ENCODE results near the gene ADIPOR1. TPM values are rescaled to one million over a fixed set of nuclear protein-coding genes. Genes with fewer than 3 reads are reported as not detected.

The ADIPOR1 gene
- total and polyA plus RNA-seq, 7 experiments from 2014 or later, result 51.9 to 93.8 (median 69.6) TPM

GRCh38 chr1:203000217-203000944 lies 42.3 kb upstream of the ADIPOR1 start:
- Histone ChIP-seq H3K9me3 (ENCODE audit: control insufficient read depth in 2 of 3, low read length in 3 of 3) (no peaks in the 10 kb centered on the region), H3K4me1 (ENCODE audit: control insufficient read depth in 2 of 2, insufficient read depth in 2 of 2, low read length in 2 of 2) (no peaks in the 10 kb centered on the region), H3K4me3 (ENCODE audit: low read length) (no peak overlapping the region), H3K27ac (ENCODE audit: low read depth, low read length) (no peak overlapping the region), H3K27me3 (ENCODE audit: control insufficient read depth in 2 of 2, insufficient read depth in 2 of 2, low read length in 2 of 2) (no peaks in the 10 kb centered on the region), H3K36me3 (ENCODE audit: control insufficient read depth in 2 of 3, insufficient read depth in 3 of 3, low read length in 3 of 3) (no peaks in the 10 kb centered on the region)
- Mint-ChIP-seq H3K27ac (no peak overlapping the region), H3K27me3 (peaks cover 13 to 30% (median 15%) of the 10 kb centered on the region in 5 donors), H3K36me3 (no peaks in the 10 kb centered on the region), H3K4me1 (peaks cover 4 to 12% (median 6%) of the 10 kb centered on the region in 7 donors), H3K4me3 (no peak overlapping the region), H3K9me3 (no peaks in the 10 kb centered on the region)
- ChIA-PET CTCF (interaction anchor here (1.1 to 2.0 kb wide), 6 partner anchors 9 to 248 kb away, joined by 3 to 10 read pairs (median 4); partner anchors contain the start of gene KLHL12), POLR2A (interaction anchor here (0.6 to 1.5 kb wide), 5 partner anchors 10 to 273 kb away, joined by 3 to 6 read pairs (median 3); partner anchors contain the start of gene KLHL12)
- ATAC-seq (no peak), DNase-seq (no peak)
- intact Hi-C loops (cut with micrococcal nuclease), result loop anchor here in 1 of 2 donors (10.0 kb wide), 1 partner anchor 836 kb away; the partner anchor contains the start of gene PTPN7

- peaks cover 24 to 40% (median 28%) of the 10 kb centered on the region in 5 donors for H3K27me3 Mint-ChIP-seq
- ChIA-PET POLR2A (interaction anchor here (0.7 to 1.5 kb wide), 4 partner anchors 31 to 74 kb away, joined by 3 to 6 read pairs (median 4); partner anchors contain the start of gene KLHL12), CTCF (interaction anchor here (0.7 to 2.0 kb wide), 7 partner anchors 18 to 1950 kb away, joined by 3 to 10 read pairs (median 4); partner anchors contain the start of gene KLHL12)
- no peaks in the 10 kb centered on the region for H3K36me3 Mint-ChIP-seq
- peak; percentile 18 to 74 (median 63) for DNase-seq
- no peaks in the 10 kb centered on the region for H3K9me3 Mint-ChIP-seq
- Histone ChIP-seq H3K4me1 (ENCODE audit: control insufficient read depth in 2 of 2, insufficient read depth in 2 of 2, low read length in 2 of 2) (no peaks in the 10 kb centered on the region), H3K9me3 (ENCODE audit: control insufficient read depth in 2 of 3, low read length in 3 of 3) (no peaks in the 10 kb centered on the region), H3K27me3 (ENCODE audit: control insufficient read depth in 2 of 2, insufficient read depth in 2 of 2, low read length in 2 of 2) (no peaks in the 10 kb centered on the region), H3K36me3 (ENCODE audit: control insufficient read depth in 2 of 3, insufficient read depth in 3 of 3, low read length in 3 of 3) (no peaks in the 10 kb centered on the region), H3K27ac (ENCODE audit: low read depth, low read length) (no peak overlapping the region), H3K4me3 (ENCODE audit: low read length) (no peak overlapping the region)
- peak overlapping the region in 4 of 9 donors; percentile 23 to 70 (median 52) for H3K27ac Mint-ChIP-seq
- intact Hi-C loops (cut with micrococcal nuclease), result loop anchor here (1.0 to 5.0 kb wide), 9 partner anchors 8 to 537 kb away; partner anchors contain the start of genes KDM5B (in 1 of the 2), KLHL12 (in 1 of the 2), RABIF (in 1 of the 2) and TMEM183A (in 1 of the 2)
- H3K4me3 Mint-ChIP-seq, result peak overlapping the region in 7 of 10 donors; percentile 44 to 75 (median 56)
- ATAC-seq, result peak; percentile 89
- peaks cover 3 to 10% (median 6%) of the 10 kb centered on the region in 7 donors for H3K4me1 Mint-ChIP-seq
Observed at GRCh38 chr1:202998836-202999750, 41.0 kb upstream of the ADIPOR1 start.

GRCh38 chr1:202994756-202995155 lies 36.6 kb upstream of the ADIPOR1 start:
- Histone ChIP-seq H3K27ac (ENCODE audit: low read depth, low read length) (no peak overlapping the region), H3K9me3 (ENCODE audit: control insufficient read depth in 2 of 3, low read length in 3 of 3) (no peaks in the 10 kb centered on the region), H3K4me1 (ENCODE audit: control insufficient read depth in 2 of 2, insufficient read depth in 2 of 2, low read length in 2 of 2) (no peaks in the 10 kb centered on the region), H3K27me3 (ENCODE audit: control insufficient read depth in 2 of 2, insufficient read depth in 2 of 2, low read length in 2 of 2) (peaks cover 0 to 2% of the 10 kb centered on the region in 2 donors), H3K4me3 (ENCODE audit: low read length) (no peak overlapping the region), H3K36me3 (ENCODE audit: control insufficient read depth in 2 of 3, insufficient read depth in 3 of 3, low read length in 3 of 3) (no peaks in the 10 kb centered on the region)
- Mint-ChIP-seq H3K27ac (no peak overlapping the region), H3K9me3 (peaks cover 0 to 7% (median 0%) of the 10 kb centered on the region in 11 donors), H3K4me1 (peaks cover 3 to 8% (median 6%) of the 10 kb centered on the region in 7 donors), H3K4me3 (no peak overlapping the region), H3K27me3 (peaks cover 38 to 74% (median 42%) of the 10 kb centered on the region in 5 donors), H3K36me3 (peaks cover 0 to 8% (median 0%) of the 10 kb centered on the region in 5 donors)
- ATAC-seq (no peak), DNase-seq (no peak)
- ChIA-PET CTCF (interaction anchor here (2.5 kb wide), 1 partner anchor 244 kb away, joined by 8 read pairs; no protein-coding TSS in a partner anchor), POLR2A (no interaction called here)
- intact Hi-C loops (cut with micrococcal nuclease), result loop anchor here (5.0 kb wide), 4 partner anchors 187 to 532 kb away; partner anchors contain the start of gene KDM5B (in 1 of the 2)

- Mint-ChIP-seq H3K27me3 (peaks cover 22 to 63% (median 41%) of the 10 kb centered on the region in 5 donors), H3K4me1 (peaks cover 0 to 4% (median 0%) of the 10 kb centered on the region in 7 donors), H3K27ac (no peak overlapping the region), H3K36me3 (peaks cover 0 to 8% (median 0%) of the 10 kb centered on the region in 5 donors), H3K4me3 (no peak overlapping the region), H3K9me3 (peaks cover 0 to 7% (median 0%) of the 10 kb centered on the region in 11 donors)
- no peak for DNase-seq
- ChIA-PET POLR2A (interaction anchor here (1.2 kb wide), 1 partner anchor 16 kb away, joined by 4 read pairs; no protein-coding TSS in a partner anchor), CTCF (interaction anchor here (0.6 kb wide), 1 partner anchor 91 kb away, joined by 3 read pairs; no protein-coding TSS in a partner anchor)
- Histone ChIP-seq H3K9me3 (ENCODE audit: control insufficient read depth in 2 of 3, low read length in 3 of 3) (no peaks in the 10 kb centered on the region), H3K36me3 (ENCODE audit: control insufficient read depth in 2 of 3, insufficient read depth in 3 of 3, low read length in 3 of 3) (no peaks in the 10 kb centered on the region), H3K27me3 (ENCODE audit: control insufficient read depth in 2 of 2, insufficient read depth in 2 of 2, low read length in 2 of 2) (peaks cover 0 to 2% of the 10 kb centered on the region in 2 donors), H3K4me3 (ENCODE audit: low read length) (no peak overlapping the region), H3K4me1 (ENCODE audit: control insufficient read depth in 2 of 2, insufficient read depth in 2 of 2, low read length in 2 of 2) (no peaks in the 10 kb centered on the region), H3K27ac (ENCODE audit: low read depth, low read length) (no peak overlapping the region)
- no peak for ATAC-seq
- intact Hi-C loops (cut with micrococcal nuclease), result no loop called here
Observed at GRCh38 chr1:202991112-202991511, 33.0 kb upstream of the ADIPOR1 start.

- DNase-seq (no peak), ATAC-seq (no peak)
- H3K4me3 Mint-ChIP-seq, result no peak overlapping the region
- intact Hi-C loops (cut with micrococcal nuclease), result no loop called here
- H3K36me3 Mint-ChIP-seq, result peaks cover 0 to 8% (median 0%) of the 10 kb centered on the region in 5 donors
- H3K4me1 Mint-ChIP-seq, result peaks cover 0 to 4% (median 0%) of the 10 kb centered on the region in 7 donors
- H3K9me3 Mint-ChIP-seq, result peaks cover 0 to 7% (median 0%) of the 10 kb centered on the region in 11 donors
- ChIA-PET CTCF (no interaction called here), POLR2A (interaction anchor here (0.6 kb wide), 1 partner anchor 11 kb away, joined by 3 read pairs; no protein-coding TSS in a partner anchor)
- Histone ChIP-seq H3K4me1 (ENCODE audit: control insufficient read depth in 2 of 2, insufficient read depth in 2 of 2, low read length in 2 of 2) (no peaks in the 10 kb centered on the region), H3K36me3 (ENCODE audit: control insufficient read depth in 2 of 3, insufficient read depth in 3 of 3, low read length in 3 of 3) (no peaks in the 10 kb centered on the region), H3K9me3 (ENCODE audit: control insufficient read depth in 2 of 3, low read length in 3 of 3) (no peaks in the 10 kb centered on the region), H3K27ac (ENCODE audit: low read depth, low read length) (no peak overlapping the region), H3K4me3 (ENCODE audit: low read length) (no peak overlapping the region), H3K27me3 (ENCODE audit: control insufficient read depth in 2 of 2, insufficient read depth in 2 of 2, low read length in 2 of 2) (peaks cover 0 to 2% of the 10 kb centered on the region in 2 donors)
- peaks cover 10 to 54% (median 31%) of the 10 kb centered on the region in 5 donors for H3K27me3 Mint-ChIP-seq
- H3K27ac Mint-ChIP-seq, result no peak overlapping the region
Observed at GRCh38 chr1:202989879-202990278, 31.8 kb upstream of the ADIPOR1 start.

Measured in naive thymus-derived CD4-positive, alpha-beta T cell (primary cell).